Upper lobe of left lung (tissue), 4 donors: ENCODE data around the gene CLRN3.

Experiments used
- CTCF ChIP-seq, 6 experiments: fragments of 450-650 bp in 4 of 6; fragments of 200-600 bp in 2 of 6; sonication (generic) in 2 of 6; IDR thresholded peaks; one replicate each; pipeline ENCODE4 v1.5.1; 2016 to 2019; ENCODE audit warnings: antibody characterized with exemption in 6 of 6
- POLR2A ChIP-seq, 4 donors: fragments of 450-650 bp; IDR thresholded peaks; one replicate each; pipeline ENCODE4 v1.5.1; 2016 to 2017; ENCODE audit warnings: antibody characterized with exemption in 4 of 4, mild to moderate bottlenecking in 2 of 4
- POLR2AphosphoS5 ChIP-seq, 2 donors: sonication (generic); formaldehyde crosslinking; IDR thresholded peaks; one replicate each; pipeline ENCODE4 v1.5.1; 2017; ENCODE audit warnings: antibody characterized with exemption in 2 of 2

GRCh38 chr10:127832501-127832900, 60.2 kb downstream of the CLRN3 start:
- TF ChIP-seq POLR2A (IDR thresholded peaks at IDR 0.05) (no peak), CTCF (IDR thresholded peaks at IDR 0.05) (no peak), POLR2AphosphoS5 (IDR thresholded peaks at IDR 0.05) (no peak)
